Gastroesophageal sphincter (tissue), 3 donors: ENCODE results near the gene GADD45GIP1.

ENCODE experiments used
- CTCF ChIP-seq, 4 experiments: fragments of 200-600 bp in 2 of 4; fragments of 450-650 bp in 2 of 4; sonication (generic) in 1 of 4; IDR thresholded peaks; one replicate each; pipeline ENCODE4 v1.5.1; 2017 to 2019; ENCODE audit warnings: antibody characterized with exemption in 4 of 4, mild to moderate bottlenecking in 2 of 4, moderate library complexity in 2 of 4
- POLR2A ChIP-seq, 2 donors: fragments of 450-650 bp; IDR thresholded peaks; one replicate each; pipeline ENCODE4 v1.6.1; 2017; ENCODE audit warnings: antibody characterized with exemption in 2 of 2, mild to moderate bottlenecking in 2 of 2, moderate library complexity in 1 of 2
- POLR2AphosphoS5 ChIP-seq: sonication (generic); formaldehyde crosslinking; IDR thresholded peaks from one replicate; pipeline ENCODE4 v1.6.1; 2017; ENCODE audit warnings: antibody characterized with exemption

GRCh38 chr19:12997179-12997966 lies 40.4 kb upstream of the GADD45GIP1 start:
- TF ChIP-seq POLR2A (IDR thresholded peaks at IDR 0.05) (no peak), CTCF (IDR thresholded peaks at IDR 0.05) (no peak), POLR2AphosphoS5 (no peak)
